ENCODE data around the gene AGXT2.

AGXT2 gene

DNA sequence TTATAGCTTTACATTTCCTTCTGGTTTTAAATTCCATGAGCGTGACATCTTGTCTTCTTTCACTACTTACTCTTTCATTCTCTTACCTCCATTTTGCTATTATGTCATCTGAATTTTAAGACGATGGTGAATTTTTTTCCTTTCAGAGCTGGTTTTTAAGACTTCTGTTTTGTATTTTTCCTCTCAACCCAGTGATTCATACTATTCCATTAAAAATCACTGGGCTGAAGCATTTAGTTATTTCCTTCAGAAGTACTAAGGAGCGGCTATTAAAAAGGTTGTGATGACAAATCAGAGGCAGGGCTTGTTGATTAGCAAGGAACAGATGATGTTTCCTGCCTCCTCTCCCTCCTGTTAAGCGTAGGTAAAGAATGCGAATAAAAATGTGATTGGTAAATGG lies 16.5 kb downstream of the AGXT2 start:
- Histone ChIP-seq H3K36me3 (ENCODE audit: insufficient read depth, low read length) (no peaks in the 10 kb centered on the region), H3K4me1 (ENCODE audit: insufficient read depth, low read length) (no peaks in the 10 kb centered on the region), H3K27ac (ENCODE audit: low read depth, low read length) (no peak overlapping the region), H3K4me3 (ENCODE audit: low read depth in 1 of 2, low read length in 2 of 2) (no peak overlapping the region), H3K9ac (ENCODE audit: low read length) (no peak overlapping the region), H3K27me3 (ENCODE audit: control insufficient read depth in 1 of 2, insufficient read depth in 2 of 2, low read length in 2 of 2) (no peaks in the 10 kb centered on the region), H3K9me3 (ENCODE audit: low read length) (no peaks in the 10 kb centered on the region)

- no peaks in the 10 kb centered on the region for H3K4me1 ChIP-seq (ENCODE audit: insufficient read depth, low read length)
- H3K27ac ChIP-seq (ENCODE audit: low read depth, low read length), result no peak overlapping the region
- no peak overlapping the region for H3K9ac ChIP-seq (ENCODE audit: low read length)
- no peak overlapping the region for H3K4me3 ChIP-seq (ENCODE audit: low read depth in 1 of 2, low read length in 2 of 2)
- H3K36me3 ChIP-seq (ENCODE audit: insufficient read depth, low read length), result no peaks in the 10 kb centered on the region
- no peaks in the 10 kb centered on the region for H3K9me3 ChIP-seq (ENCODE audit: low read length)
- H3K27me3 ChIP-seq (ENCODE audit: control insufficient read depth in 1 of 2, insufficient read depth in 2 of 2, low read length in 2 of 2), result no peaks in the 10 kb centered on the region
Observed at GRCh38 chr5:35030426-35031100, 17.2 kb downstream of the AGXT2 start.

GRCh38 chr5:35029333-35029732 lies 18.4 kb downstream of the AGXT2 start:
- Histone ChIP-seq H3K4me1 (ENCODE audit: insufficient read depth, low read length) (no peaks in the 10 kb centered on the region), H3K9ac (ENCODE audit: low read length) (no peak overlapping the region), H3K27me3 (ENCODE audit: control insufficient read depth in 1 of 2, insufficient read depth in 2 of 2, low read length in 2 of 2) (no peaks in the 10 kb centered on the region), H3K4me3 (ENCODE audit: low read depth in 1 of 2, low read length in 2 of 2) (no peak overlapping the region), H3K27ac (ENCODE audit: low read depth, low read length) (no peak overlapping the region), H3K36me3 (ENCODE audit: insufficient read depth, low read length) (no peaks in the 10 kb centered on the region), H3K9me3 (ENCODE audit: low read length) (no peaks in the 10 kb centered on the region)

GRCh38 chr5:35026941-35027340 lies 20.8 kb downstream of the AGXT2 start:
- H3K4me1 ChIP-seq (ENCODE audit: insufficient read depth, low read length), result no peaks in the 10 kb centered on the region
- no peaks in the 10 kb centered on the region for H3K27me3 ChIP-seq (ENCODE audit: control insufficient read depth in 1 of 2, insufficient read depth in 2 of 2, low read length in 2 of 2)
- H3K36me3 ChIP-seq (ENCODE audit: insufficient read depth, low read length), result no peaks in the 10 kb centered on the region
- no peak overlapping the region for H3K9ac ChIP-seq (ENCODE audit: low read length)
- H3K27ac ChIP-seq (ENCODE audit: low read depth, low read length), result no peak overlapping the region
- H3K4me3 ChIP-seq (ENCODE audit: low read depth in 1 of 2, low read length in 2 of 2), result no peak overlapping the region
- no peaks in the 10 kb centered on the region for H3K9me3 ChIP-seq (ENCODE audit: low read length)

DNA sequence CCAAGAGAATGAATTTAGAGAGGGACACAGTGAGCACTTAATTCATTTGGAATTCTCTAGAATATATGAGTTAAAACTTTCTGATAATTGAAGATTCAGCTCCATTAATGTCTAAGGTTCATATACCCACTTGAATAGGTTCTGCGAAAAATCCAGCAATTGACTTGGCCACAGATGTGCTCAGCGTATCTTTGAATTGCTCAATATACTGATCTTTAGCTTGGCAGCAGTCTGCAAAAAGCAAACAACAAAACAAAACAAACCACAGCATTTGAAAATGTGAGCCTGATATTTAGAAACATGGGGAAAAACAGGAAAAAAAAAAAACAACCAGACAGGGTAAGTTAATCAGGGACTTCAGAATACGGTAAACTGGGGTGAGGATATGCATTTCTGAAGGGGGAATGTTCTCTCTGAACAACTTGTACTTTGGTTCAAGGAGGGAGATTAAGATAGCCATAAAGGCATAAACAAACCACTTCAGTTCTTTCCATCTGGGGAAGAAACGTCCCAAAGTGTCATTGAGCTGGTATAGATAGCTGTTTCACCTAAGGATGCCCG lies 21.4 kb downstream of the AGXT2 start:
- Histone ChIP-seq H3K9ac (ENCODE audit: low read length) (no peak overlapping the region), H3K4me1 (ENCODE audit: insufficient read depth, low read length) (no peaks in the 10 kb centered on the region), H3K36me3 (ENCODE audit: insufficient read depth, low read length) (no peaks in the 10 kb centered on the region), H3K4me3 (ENCODE audit: low read depth in 1 of 2, low read length in 2 of 2) (no peak overlapping the region), H3K9me3 (ENCODE audit: low read length) (no peaks in the 10 kb centered on the region), H3K27ac (ENCODE audit: low read depth, low read length) (no peak overlapping the region), H3K27me3 (ENCODE audit: control insufficient read depth in 1 of 2, insufficient read depth in 2 of 2, low read length in 2 of 2) (no peaks in the 10 kb centered on the region)

DNA sequence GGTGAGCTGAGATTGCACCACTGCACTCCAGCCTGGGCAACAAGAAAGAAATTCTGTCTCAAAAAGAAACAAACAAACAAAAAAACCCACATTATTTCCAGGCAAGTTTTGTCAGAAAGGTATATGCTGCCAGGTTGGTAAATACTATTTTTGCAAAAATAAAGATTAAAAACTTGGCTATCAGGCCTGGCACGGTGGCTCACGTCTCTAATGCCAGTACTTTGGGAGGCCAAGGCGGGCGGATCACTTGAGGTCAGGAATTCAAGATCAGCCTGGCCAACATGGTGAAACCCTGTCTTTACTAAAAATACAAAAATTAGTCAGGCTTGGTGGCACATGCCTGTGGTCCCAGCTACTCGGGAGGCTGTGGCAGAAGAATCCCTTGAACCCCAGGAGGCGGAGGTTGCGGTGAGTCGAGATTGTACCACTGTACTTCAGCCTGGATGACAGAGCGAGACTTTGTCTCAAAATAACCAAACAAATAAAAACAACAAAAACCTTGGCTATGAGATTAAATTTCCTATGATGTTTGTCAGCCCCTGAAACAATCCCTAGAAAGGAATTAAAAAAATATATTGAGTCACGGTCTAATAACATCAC lies 22.7 kb downstream of the AGXT2 start:
- Histone ChIP-seq H3K4me3 (ENCODE audit: low read depth in 1 of 2, low read length in 2 of 2) (no peak overlapping the region), H3K9me3 (ENCODE audit: low read length) (no peaks in the 10 kb centered on the region), H3K36me3 (ENCODE audit: insufficient read depth, low read length) (no peaks in the 10 kb centered on the region), H3K27me3 (ENCODE audit: control insufficient read depth in 1 of 2, insufficient read depth in 2 of 2, low read length in 2 of 2) (no peaks in the 10 kb centered on the region), H3K9ac (ENCODE audit: low read length) (no peak overlapping the region), H3K4me1 (ENCODE audit: insufficient read depth, low read length) (no peaks in the 10 kb centered on the region), H3K27ac (ENCODE audit: low read depth, low read length) (no peak overlapping the region)

DNA sequence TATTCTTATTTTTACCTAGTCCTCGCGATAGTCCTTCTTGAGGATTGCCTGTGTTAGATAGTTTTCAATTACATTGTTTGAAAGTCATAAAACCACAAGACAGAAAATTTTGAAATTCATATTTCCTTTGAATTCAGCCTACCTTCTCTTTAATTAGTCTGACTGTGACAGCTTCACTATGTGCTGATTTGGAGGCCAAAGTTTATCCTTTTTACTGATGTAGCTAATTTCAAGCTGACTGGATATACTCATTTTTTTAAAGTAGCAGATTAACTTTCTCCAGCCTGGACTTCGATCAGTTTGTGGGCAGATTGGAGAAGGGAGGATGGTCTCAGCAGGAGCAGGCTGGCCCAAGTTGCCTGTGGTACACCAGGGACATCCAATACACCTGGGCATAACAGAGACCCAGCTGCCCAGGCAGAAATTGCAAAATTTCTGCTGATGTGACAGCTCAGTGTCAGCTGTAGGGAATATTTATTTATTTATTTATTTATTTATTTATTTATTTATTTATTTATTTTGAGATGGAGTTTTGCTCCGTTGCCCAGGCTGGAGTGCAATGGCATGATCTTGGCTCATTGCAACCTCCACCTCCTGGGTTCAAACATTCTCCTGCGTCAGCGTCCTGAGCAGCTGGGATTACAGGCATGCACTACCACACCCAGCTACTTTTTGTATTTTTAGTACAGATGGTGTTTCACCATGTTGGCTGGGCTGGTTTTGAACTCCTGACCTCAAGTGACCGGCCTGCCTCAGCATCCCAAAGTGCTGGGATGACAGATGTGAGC lies 24.2 kb downstream of the AGXT2 start:
- H3K4me1 ChIP-seq (ENCODE audit: insufficient read depth, low read length), result no peaks in the 10 kb centered on the region
- H3K4me3 ChIP-seq (ENCODE audit: low read depth in 1 of 2, low read length in 2 of 2), result no peak overlapping the region
- no peaks in the 10 kb centered on the region for H3K36me3 ChIP-seq (ENCODE audit: insufficient read depth, low read length)
- H3K27me3 ChIP-seq (ENCODE audit: control insufficient read depth in 1 of 2, insufficient read depth in 2 of 2, low read length in 2 of 2), result no peaks in the 10 kb centered on the region
- H3K27ac ChIP-seq (ENCODE audit: low read depth, low read length), result no peak overlapping the region
- no peak overlapping the region for H3K9ac ChIP-seq (ENCODE audit: low read length)
- H3K9me3 ChIP-seq (ENCODE audit: low read length), result no peaks in the 10 kb centered on the region

DNA sequence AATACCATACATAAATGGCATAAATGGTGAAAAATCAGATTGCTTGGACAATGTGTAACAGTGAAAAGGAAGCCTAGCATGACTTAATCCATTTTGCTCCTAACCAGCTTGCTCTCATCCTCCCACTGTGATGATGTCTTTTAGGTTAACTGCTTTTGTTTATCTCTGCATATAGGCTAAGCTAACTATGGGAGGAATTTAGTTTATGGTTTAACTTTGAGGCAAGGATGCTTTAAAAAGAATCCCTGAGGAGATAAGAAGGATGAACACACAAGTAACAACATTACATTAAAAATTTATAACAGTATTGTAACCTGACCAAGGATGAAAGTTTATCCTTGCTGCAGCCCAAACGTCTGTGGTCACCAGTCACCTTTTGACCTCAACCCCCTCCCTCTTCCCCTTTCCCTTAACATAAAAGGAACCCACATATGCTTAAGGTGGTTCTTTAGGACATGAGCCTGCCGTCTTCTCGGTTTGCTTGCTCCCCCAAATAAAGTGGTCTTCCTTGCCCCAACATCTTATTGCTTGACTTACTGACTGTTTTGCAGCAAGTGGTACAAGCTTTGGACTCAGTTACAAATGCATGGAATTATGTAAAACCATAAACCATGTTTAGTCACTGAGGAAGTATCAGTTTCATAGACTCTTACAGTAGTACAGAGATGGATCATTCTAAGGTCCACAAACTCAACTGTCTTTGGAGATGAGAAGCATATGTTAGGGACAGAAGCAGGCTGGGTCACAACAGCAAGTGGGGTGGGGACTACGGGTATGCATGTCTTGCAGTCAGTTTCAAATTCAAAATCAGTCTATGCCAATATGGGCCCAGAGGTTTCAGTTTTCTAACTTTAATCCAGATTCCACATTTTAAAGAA lies 31.3 kb downstream of the AGXT2 start:
- Histone ChIP-seq H3K27ac (ENCODE audit: low read depth, low read length) (no peak overlapping the region), H3K4me3 (ENCODE audit: low read depth in 1 of 2, low read length in 2 of 2) (no peak overlapping the region), H3K4me1 (ENCODE audit: insufficient read depth, low read length) (no peaks in the 10 kb centered on the region), H3K9me3 (ENCODE audit: low read length) (no peaks in the 10 kb centered on the region), H3K27me3 (ENCODE audit: control insufficient read depth in 1 of 2, insufficient read depth in 2 of 2, low read length in 2 of 2) (no peaks in the 10 kb centered on the region), H3K9ac (ENCODE audit: low read length) (no peak overlapping the region), H3K36me3 (ENCODE audit: insufficient read depth, low read length) (no peaks in the 10 kb centered on the region)

DNA sequence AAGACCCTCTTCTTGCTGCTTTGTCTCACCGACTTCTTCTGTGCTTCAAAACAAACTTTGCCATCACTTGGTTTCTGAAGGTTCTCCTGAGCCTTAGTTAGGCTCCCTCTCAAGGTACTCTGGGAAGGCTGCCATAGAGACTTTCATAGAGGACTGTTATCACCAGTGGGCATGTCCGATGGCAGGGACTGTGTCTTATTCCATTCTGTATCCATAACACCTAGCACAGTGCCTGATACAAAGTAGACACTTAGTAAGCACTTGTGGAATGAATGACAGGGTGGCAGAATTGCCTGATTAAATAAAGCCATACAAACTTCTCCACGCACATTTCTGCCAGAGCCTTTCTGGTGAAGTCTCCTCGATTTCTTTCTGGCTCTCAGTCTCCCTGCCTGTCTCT lies 32.7 kb downstream of the AGXT2 start:
- no peak overlapping the region for H3K27ac ChIP-seq (ENCODE audit: low read depth, low read length)
- no peaks in the 10 kb centered on the region for H3K27me3 ChIP-seq (ENCODE audit: control insufficient read depth in 1 of 2, insufficient read depth in 2 of 2, low read length in 2 of 2)
- H3K4me1 ChIP-seq (ENCODE audit: insufficient read depth, low read length), result no peaks in the 10 kb centered on the region
- H3K9ac ChIP-seq (ENCODE audit: low read length), result no peak overlapping the region
- no peak overlapping the region for H3K4me3 ChIP-seq (ENCODE audit: low read depth in 1 of 2, low read length in 2 of 2)
- no peaks in the 10 kb centered on the region for H3K9me3 ChIP-seq (ENCODE audit: low read length)
- no peaks in the 10 kb centered on the region for H3K36me3 ChIP-seq (ENCODE audit: insufficient read depth, low read length)

- H3K27me3 ChIP-seq (ENCODE audit: control insufficient read depth in 1 of 2, insufficient read depth in 2 of 2, low read length in 2 of 2), result no peaks in the 10 kb centered on the region
Observed at GRCh38 chr5:35012796-35013195, 35.0 kb downstream of the AGXT2 start.

DNA sequence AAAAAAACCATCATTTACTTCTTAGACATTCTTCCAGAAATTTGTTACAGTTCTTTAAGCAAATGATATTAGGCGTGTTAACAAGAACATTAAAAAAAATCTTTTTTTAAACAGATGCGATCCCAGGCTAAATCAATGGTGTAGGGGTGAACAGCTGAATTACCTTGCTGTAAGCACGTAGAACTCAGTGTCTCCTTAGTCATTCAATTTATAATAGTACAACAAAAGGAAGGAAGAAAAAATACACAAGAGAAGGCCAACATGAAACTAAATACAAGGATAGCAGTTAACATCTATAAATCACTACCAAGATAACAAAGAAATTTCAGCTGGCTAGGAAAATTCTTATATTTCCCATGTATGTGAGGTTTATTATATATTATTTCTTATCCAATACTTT lies 35.4 kb downstream of the AGXT2 start:
- Histone ChIP-seq H3K4me3 (ENCODE audit: low read depth in 1 of 2, low read length in 2 of 2) (no peak overlapping the region), H3K27me3 (ENCODE audit: control insufficient read depth in 1 of 2, insufficient read depth in 2 of 2, low read length in 2 of 2) (no peaks in the 10 kb centered on the region), H3K9me3 (ENCODE audit: low read length) (no peaks in the 10 kb centered on the region), H3K36me3 (ENCODE audit: insufficient read depth, low read length) (no peaks in the 10 kb centered on the region), H3K27ac (ENCODE audit: low read depth, low read length) (no peak overlapping the region), H3K9ac (ENCODE audit: low read length) (no peak overlapping the region), H3K4me1 (ENCODE audit: insufficient read depth, low read length) (no peaks in the 10 kb centered on the region)

More at GRCh38 chr5:35012796-35013195, 35.0 kb downstream of the AGXT2 start:
- Histone ChIP-seq H3K4me3 (ENCODE audit: low read depth in 1 of 2, low read length in 2 of 2) (no peak overlapping the region), H3K36me3 (ENCODE audit: insufficient read depth, low read length) (no peaks in the 10 kb centered on the region), H3K9me3 (ENCODE audit: low read length) (no peaks in the 10 kb centered on the region), H3K4me1 (ENCODE audit: insufficient read depth, low read length) (no peaks in the 10 kb centered on the region), H3K27ac (ENCODE audit: low read depth, low read length) (no peak overlapping the region), H3K9ac (ENCODE audit: low read length) (no peak overlapping the region)
